ENCODE data around the gene TTLL6.

The TTLL6 gene

DNA sequence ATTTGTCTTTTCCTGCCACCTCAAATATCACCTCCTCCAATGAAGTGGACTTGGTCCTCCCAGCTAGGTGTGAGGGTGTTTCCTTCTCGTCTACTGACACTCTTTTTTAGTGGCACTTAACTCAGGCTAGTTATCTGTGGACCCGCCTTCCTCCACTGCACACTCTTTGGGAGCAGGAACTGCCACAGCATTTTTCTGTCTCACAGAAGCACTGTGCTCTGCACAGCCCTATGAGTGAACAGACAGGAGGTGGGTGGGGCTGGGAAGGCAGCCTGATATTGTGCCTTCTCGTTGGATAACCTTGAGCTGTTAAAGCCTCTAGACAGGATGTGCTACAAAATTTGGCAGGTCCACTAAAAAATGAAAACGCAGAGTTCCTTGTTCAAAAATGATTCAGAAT is 56.6 kb downstream of the TTLL6 start:
- DNase-seq: no peak
- Histone ChIP-seq H3K27ac (no peak overlapping the region), H3K27me3 (ENCODE audit: insufficient read depth, low read depth, severe bottlenecking) (peaks cover 100% of the 10 kb centered on the region), H3K9me3 (ENCODE audit: severe bottlenecking) (peaks cover 5% of the 10 kb centered on the region), H3K36me3 (no peaks in the 10 kb centered on the region), H3K4me3 (ENCODE audit: low read depth, low read length) (no peak overlapping the region)
- TF ChIP-seq, protein P1, sequence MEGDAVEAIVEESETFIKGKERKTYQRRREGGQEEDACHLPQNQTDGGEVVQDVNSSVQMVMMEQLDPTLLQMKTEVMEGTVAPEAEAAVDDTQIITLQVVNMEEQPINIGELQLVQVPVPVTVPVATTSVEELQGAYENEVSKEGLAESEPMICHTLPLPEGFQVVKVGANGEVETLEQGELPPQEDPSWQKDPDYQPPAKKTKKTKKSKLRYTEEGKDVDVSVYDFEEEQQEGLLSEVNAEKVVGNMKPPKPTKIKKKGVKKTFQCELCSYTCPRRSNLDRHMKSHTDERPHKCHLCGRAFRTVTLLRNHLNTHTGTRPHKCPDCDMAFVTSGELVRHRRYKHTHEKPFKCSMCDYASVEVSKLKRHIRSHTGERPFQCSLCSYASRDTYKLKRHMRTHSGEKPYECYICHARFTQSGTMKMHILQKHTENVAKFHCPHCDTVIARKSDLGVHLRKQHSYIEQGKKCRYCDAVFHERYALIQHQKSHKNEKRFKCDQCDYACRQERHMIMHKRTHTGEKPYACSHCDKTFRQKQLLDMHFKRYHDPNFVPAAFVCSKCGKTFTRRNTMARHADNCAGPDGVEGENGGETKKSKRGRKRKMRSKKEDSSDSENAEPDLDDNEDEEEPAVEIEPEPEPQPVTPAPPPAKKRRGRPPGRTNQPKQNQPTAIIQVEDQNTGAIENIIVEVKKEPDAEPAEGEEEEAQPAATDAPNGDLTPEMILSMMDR (IDR thresholded peaks at IDR 0.05; ENCODE audit: low read depth, low read length): no peak

DNA sequence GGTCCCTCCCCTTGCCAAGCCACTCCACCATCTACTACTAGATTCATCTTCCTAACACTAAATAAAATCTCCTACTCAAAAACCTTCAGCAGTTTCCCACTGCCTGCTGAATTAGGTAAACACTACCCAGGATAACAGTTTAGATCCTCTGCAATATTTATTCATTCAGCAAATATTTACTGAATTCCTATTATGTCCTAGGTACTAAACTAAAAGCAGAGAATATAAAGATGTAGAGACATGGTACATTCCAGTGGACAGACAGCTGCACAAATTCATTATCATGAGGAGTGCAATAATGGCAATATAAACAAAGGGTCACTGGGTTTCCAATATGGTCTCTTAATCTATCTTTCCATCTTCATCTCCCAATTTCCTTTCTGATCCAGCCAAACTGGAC is 57.7 kb downstream of the TTLL6 start:
- DNase-seq: no peak
- Histone ChIP-seq H3K4me3 (ENCODE audit: low read depth, low read length) (no peak overlapping the region), H3K36me3 (no peaks in the 10 kb centered on the region), H3K9me3 (ENCODE audit: severe bottlenecking) (peaks cover 5% of the 10 kb centered on the region), H3K27ac (no peak overlapping the region), H3K27me3 (ENCODE audit: insufficient read depth, low read depth, severe bottlenecking) (peaks cover 100% of the 10 kb centered on the region)
- TF ChIP-seq, protein P1 (IDR thresholded peaks at IDR 0.05; ENCODE audit: low read depth, low read length): no peak

- H3K27me3 ChIP-seq (ENCODE audit: insufficient read depth, low read depth, severe bottlenecking): peaks cover 100% of the 10 kb centered on the region
- DNase-seq: no peak
- H3K9me3 ChIP-seq (ENCODE audit: severe bottlenecking): peaks cover 5% of the 10 kb centered on the region
- no peaks in the 10 kb centered on the region for H3K36me3 ChIP-seq
- TF ChIP-seq, protein P1 (IDR thresholded peaks at IDR 0.05; ENCODE audit: low read depth, low read length): no peak
- H3K27ac ChIP-seq: no peak overlapping the region
- H3K4me3 ChIP-seq (ENCODE audit: low read depth, low read length): no peak overlapping the region
These were observed 59.5 kb downstream of the TTLL6 start for GRCh38 chr17:48757524-48757961.

- H3K4me3 ChIP-seq (ENCODE audit: low read depth, low read length): no peak overlapping the region
- H3K27me3 ChIP-seq (ENCODE audit: insufficient read depth, low read depth, severe bottlenecking): peaks cover 100% of the 10 kb centered on the region
- no peak overlapping the region for H3K27ac ChIP-seq
- H3K9me3 ChIP-seq (ENCODE audit: severe bottlenecking): peaks cover 5% of the 10 kb centered on the region
- no peak for DNase-seq
- no peaks in the 10 kb centered on the region for H3K36me3 ChIP-seq
- TF ChIP-seq, protein P1 (IDR thresholded peaks at IDR 0.05; ENCODE audit: low read depth, low read length): no peak
These were observed 60.2 kb downstream of the TTLL6 start for GRCh38 chr17:48756830-48757251.

- peaks cover 100% of the 10 kb centered on the region for H3K27me3 ChIP-seq (ENCODE audit: insufficient read depth, low read depth, severe bottlenecking)
- no peak overlapping the region for H3K4me3 ChIP-seq (ENCODE audit: low read depth, low read length)
- no peak for DNase-seq
- TF ChIP-seq, protein P1 (IDR thresholded peaks at IDR 0.05; ENCODE audit: low read depth, low read length): no peak
- no peaks in the 10 kb centered on the region for H3K36me3 ChIP-seq
- peaks cover 9% of the 10 kb centered on the region for H3K9me3 ChIP-seq (ENCODE audit: severe bottlenecking)
- H3K27ac ChIP-seq: no peak overlapping the region
These were observed 61.7 kb downstream of the TTLL6 start for GRCh38 chr17:48755356-48755755.
